Measurements from ENCODE around the gene OR2T33.

DNA sequence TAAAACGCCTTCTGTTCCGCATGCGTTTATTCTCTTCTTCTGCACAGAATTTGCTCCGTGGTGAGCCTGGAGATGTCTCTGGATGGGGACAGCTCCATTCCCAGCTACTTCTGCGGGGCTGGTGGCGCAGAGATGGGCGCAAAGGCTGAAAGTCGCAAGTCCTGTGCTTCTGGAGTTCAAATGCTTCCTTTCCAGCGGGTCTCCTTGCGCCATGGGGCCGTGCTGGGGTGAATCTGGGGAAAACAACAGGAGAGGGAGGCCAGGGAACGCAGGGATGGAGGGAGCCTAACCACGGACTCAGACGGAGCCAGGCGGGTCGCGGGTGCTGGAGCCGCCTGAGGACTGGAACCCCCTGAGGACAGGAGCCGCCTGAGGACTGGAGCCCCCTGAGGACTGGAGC lies 28.3 kb upstream of the OR2T33 start:
- TF ChIP-seq, protein P1, sequence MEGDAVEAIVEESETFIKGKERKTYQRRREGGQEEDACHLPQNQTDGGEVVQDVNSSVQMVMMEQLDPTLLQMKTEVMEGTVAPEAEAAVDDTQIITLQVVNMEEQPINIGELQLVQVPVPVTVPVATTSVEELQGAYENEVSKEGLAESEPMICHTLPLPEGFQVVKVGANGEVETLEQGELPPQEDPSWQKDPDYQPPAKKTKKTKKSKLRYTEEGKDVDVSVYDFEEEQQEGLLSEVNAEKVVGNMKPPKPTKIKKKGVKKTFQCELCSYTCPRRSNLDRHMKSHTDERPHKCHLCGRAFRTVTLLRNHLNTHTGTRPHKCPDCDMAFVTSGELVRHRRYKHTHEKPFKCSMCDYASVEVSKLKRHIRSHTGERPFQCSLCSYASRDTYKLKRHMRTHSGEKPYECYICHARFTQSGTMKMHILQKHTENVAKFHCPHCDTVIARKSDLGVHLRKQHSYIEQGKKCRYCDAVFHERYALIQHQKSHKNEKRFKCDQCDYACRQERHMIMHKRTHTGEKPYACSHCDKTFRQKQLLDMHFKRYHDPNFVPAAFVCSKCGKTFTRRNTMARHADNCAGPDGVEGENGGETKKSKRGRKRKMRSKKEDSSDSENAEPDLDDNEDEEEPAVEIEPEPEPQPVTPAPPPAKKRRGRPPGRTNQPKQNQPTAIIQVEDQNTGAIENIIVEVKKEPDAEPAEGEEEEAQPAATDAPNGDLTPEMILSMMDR (IDR thresholded peaks at IDR 0.05; ENCODE audit: low read depth, low read length, poor library complexity, severe bottlenecking) = no peak
- TF ChIP-seq EZH2phosphoT487 (IDR thresholded peaks at IDR 0.05; ENCODE audit: borderline replicate concordance, low read length) = no peak

Data from DOHH2 (cell line).